Measurements from ENCODE around the gene SEC16B. TPM values are rescaled to one million over a fixed set of nuclear protein-coding genes. Genes with fewer than 3 reads are reported as not detected.

SEC16B gene
- total RNA-seq, 1 donor from 2014 or later: not detected

- Mint-ChIP-seq H3K4me1 (ENCODE audit: low read depth) (no peaks in the 10 kb centered on the region), H3K4me3 (ENCODE audit: low read depth) (no peak overlapping the region), H3K27ac (no peak overlapping the region), H3K9me3 (no peaks in the 10 kb centered on the region), H3K27me3 (ENCODE audit: low read depth) (no peaks in the 10 kb centered on the region), H3K36me3 (ENCODE audit: low read depth) (no peaks in the 10 kb centered on the region)
- intact Hi-C loops (cut with micrococcal nuclease): no loop called here
- no peak for DNase-seq (ENCODE audit: low spot score)
Measured at GRCh38 chr1:177933881-177934280, 36.0 kb downstream of the SEC16B start.

GRCh38 chr1:177932123-177932522, 37.7 kb downstream of the SEC16B start:
- H3K27me3 Mint-ChIP-seq (ENCODE audit: low read depth): no peaks in the 10 kb centered on the region
- H3K4me1 Mint-ChIP-seq (ENCODE audit: low read depth): no peaks in the 10 kb centered on the region
- no peaks in the 10 kb centered on the region for H3K36me3 Mint-ChIP-seq (ENCODE audit: low read depth)
- no peak for DNase-seq (ENCODE audit: low spot score)
- H3K9me3 Mint-ChIP-seq: no peaks in the 10 kb centered on the region
- intact Hi-C loops (cut with micrococcal nuclease): no loop called here
- H3K27ac Mint-ChIP-seq: no peak overlapping the region
- H3K4me3 Mint-ChIP-seq (ENCODE audit: low read depth): no peak overlapping the region

GRCh38 chr1:177928952-177929351, 40.9 kb downstream of the SEC16B start:
- no peaks in the 10 kb centered on the region for H3K4me1 Mint-ChIP-seq (ENCODE audit: low read depth)
- no peak for DNase-seq (ENCODE audit: low spot score)
- no peaks in the 10 kb centered on the region for H3K27me3 Mint-ChIP-seq (ENCODE audit: low read depth)
- no peaks in the 10 kb centered on the region for H3K36me3 Mint-ChIP-seq (ENCODE audit: low read depth)
- no peak overlapping the region for H3K27ac Mint-ChIP-seq
- no peak overlapping the region for H3K4me3 Mint-ChIP-seq (ENCODE audit: low read depth)
- no peaks in the 10 kb centered on the region for H3K9me3 Mint-ChIP-seq
- intact Hi-C loops (cut with micrococcal nuclease): no loop called here

- no peak for DNase-seq (ENCODE audit: low spot score)
- Mint-ChIP-seq H3K9me3 (no peaks in the 10 kb centered on the region), H3K27ac (no peak overlapping the region), H3K4me3 (ENCODE audit: low read depth) (no peak overlapping the region), H3K36me3 (ENCODE audit: low read depth) (no peaks in the 10 kb centered on the region), H3K4me1 (ENCODE audit: low read depth) (no peaks in the 10 kb centered on the region), H3K27me3 (ENCODE audit: low read depth) (no peaks in the 10 kb centered on the region)
- intact Hi-C loops (cut with micrococcal nuclease): no loop called here
Measured at GRCh38 chr1:177928194-177928593, 41.7 kb downstream of the SEC16B start.

GRCh38 chr1:177927021-177927596, 42.7 kb downstream of the SEC16B start:
- intact Hi-C loops (cut with micrococcal nuclease): no loop called here
- no peaks in the 10 kb centered on the region for H3K9me3 Mint-ChIP-seq
- no peak overlapping the region for H3K27ac Mint-ChIP-seq
- H3K4me1 Mint-ChIP-seq (ENCODE audit: low read depth): no peaks in the 10 kb centered on the region
- no peak for DNase-seq (ENCODE audit: low spot score)
- no peaks in the 10 kb centered on the region for H3K27me3 Mint-ChIP-seq (ENCODE audit: low read depth)
- no peaks in the 10 kb centered on the region for H3K36me3 Mint-ChIP-seq (ENCODE audit: low read depth)
- H3K4me3 Mint-ChIP-seq (ENCODE audit: low read depth): no peak overlapping the region

- Mint-ChIP-seq H3K4me3 (ENCODE audit: low read depth) (no peak overlapping the region), H3K27me3 (ENCODE audit: low read depth) (no peaks in the 10 kb centered on the region), H3K4me1 (ENCODE audit: low read depth) (no peaks in the 10 kb centered on the region), H3K27ac (no peak overlapping the region), H3K36me3 (ENCODE audit: low read depth) (no peaks in the 10 kb centered on the region), H3K9me3 (no peaks in the 10 kb centered on the region)
- no peak for DNase-seq (ENCODE audit: low spot score)
- intact Hi-C loops (cut with micrococcal nuclease): no loop called here
Measured at GRCh38 chr1:177926201-177926600, 43.7 kb downstream of the SEC16B start.

- Mint-ChIP-seq H3K36me3 (ENCODE audit: low read depth) (no peaks in the 10 kb centered on the region), H3K27ac (no peak overlapping the region), H3K27me3 (ENCODE audit: low read depth) (no peaks in the 10 kb centered on the region), H3K9me3 (no peaks in the 10 kb centered on the region), H3K4me3 (ENCODE audit: low read depth) (no peak overlapping the region), H3K4me1 (ENCODE audit: low read depth) (no peaks in the 10 kb centered on the region)
- intact Hi-C loops (cut with micrococcal nuclease): no loop called here
- DNase-seq (ENCODE audit: low spot score): no peak
Measured at GRCh38 chr1:177925006-177925405, 44.9 kb downstream of the SEC16B start.

GRCh38 chr1:177923441-177923840, 46.4 kb downstream of the SEC16B start:
- H3K27me3 Mint-ChIP-seq (ENCODE audit: low read depth): no peaks in the 10 kb centered on the region
- intact Hi-C loops (cut with micrococcal nuclease): no loop called here
- H3K36me3 Mint-ChIP-seq (ENCODE audit: low read depth): no peaks in the 10 kb centered on the region
- H3K4me3 Mint-ChIP-seq (ENCODE audit: low read depth): no peak overlapping the region
- no peak overlapping the region for H3K27ac Mint-ChIP-seq
- no peak for DNase-seq (ENCODE audit: low spot score)
- no peaks in the 10 kb centered on the region for H3K9me3 Mint-ChIP-seq
- no peaks in the 10 kb centered on the region for H3K4me1 Mint-ChIP-seq (ENCODE audit: low read depth)

- Mint-ChIP-seq H3K36me3 (ENCODE audit: low read depth) (no peaks in the 10 kb centered on the region), H3K9me3 (no peaks in the 10 kb centered on the region), H3K4me3 (ENCODE audit: low read depth) (no peak overlapping the region), H3K27me3 (ENCODE audit: low read depth) (no peaks in the 10 kb centered on the region), H3K27ac (no peak overlapping the region), H3K4me1 (ENCODE audit: low read depth) (no peaks in the 10 kb centered on the region)
- intact Hi-C loops (cut with micrococcal nuclease): no loop called here
- DNase-seq (ENCODE audit: low spot score): no peak
Measured at GRCh38 chr1:177922209-177922608, 47.6 kb downstream of the SEC16B start.

- Mint-ChIP-seq H3K27ac (no peak overlapping the region), H3K36me3 (ENCODE audit: low read depth) (no peaks in the 10 kb centered on the region), H3K4me1 (ENCODE audit: low read depth) (no peaks in the 10 kb centered on the region), H3K9me3 (no peaks in the 10 kb centered on the region), H3K27me3 (ENCODE audit: low read depth) (no peaks in the 10 kb centered on the region), H3K4me3 (ENCODE audit: low read depth) (no peak overlapping the region)
- no peak for DNase-seq (ENCODE audit: low spot score)
- intact Hi-C loops (cut with micrococcal nuclease): no loop called here
Measured at GRCh38 chr1:177921590-177921989, 48.3 kb downstream of the SEC16B start.

- no peak overlapping the region for H3K27ac Mint-ChIP-seq
- no peaks in the 10 kb centered on the region for H3K9me3 Mint-ChIP-seq
- intact Hi-C loops (cut with micrococcal nuclease): no loop called here
- no peak for DNase-seq (ENCODE audit: low spot score)
- no peaks in the 10 kb centered on the region for H3K4me1 Mint-ChIP-seq (ENCODE audit: low read depth)
- H3K36me3 Mint-ChIP-seq (ENCODE audit: low read depth): no peaks in the 10 kb centered on the region
- no peak overlapping the region for H3K4me3 Mint-ChIP-seq (ENCODE audit: low read depth)
- H3K27me3 Mint-ChIP-seq (ENCODE audit: low read depth): no peaks in the 10 kb centered on the region
Measured at GRCh38 chr1:177920091-177920490, 49.8 kb downstream of the SEC16B start.

- Mint-ChIP-seq H3K4me3 (ENCODE audit: low read depth) (no peak overlapping the region), H3K36me3 (ENCODE audit: low read depth) (no peaks in the 10 kb centered on the region), H3K27ac (no peak overlapping the region), H3K4me1 (ENCODE audit: low read depth) (no peaks in the 10 kb centered on the region), H3K27me3 (ENCODE audit: low read depth) (no peaks in the 10 kb centered on the region), H3K9me3 (no peaks in the 10 kb centered on the region)
- intact Hi-C loops (cut with micrococcal nuclease): no loop called here
- DNase-seq (ENCODE audit: low spot score): no peak
Measured at GRCh38 chr1:177915641-177916040, 54.2 kb downstream of the SEC16B start.

- H3K36me3 Mint-ChIP-seq (ENCODE audit: low read depth): no peaks in the 10 kb centered on the region
- H3K4me1 Mint-ChIP-seq (ENCODE audit: low read depth): no peaks in the 10 kb centered on the region
- H3K27ac Mint-ChIP-seq: no peak overlapping the region
- intact Hi-C loops (cut with micrococcal nuclease): no loop called here
- H3K4me3 Mint-ChIP-seq (ENCODE audit: low read depth): no peak overlapping the region
- H3K9me3 Mint-ChIP-seq: no peaks in the 10 kb centered on the region
- no peaks in the 10 kb centered on the region for H3K27me3 Mint-ChIP-seq (ENCODE audit: low read depth)
- no peak for DNase-seq (ENCODE audit: low spot score)
Measured at GRCh38 chr1:177914603-177915002, 55.3 kb downstream of the SEC16B start.

Measured in activated T-helper 2 cell treated with anti-CD3 and anti-CD28 coated beads, Interferon-gamma antibody, Interleukin-2, Interleukin-4, amounts not matched to agents 10 μg/mL and 5 μg/mL and 100 μg/mL, durations not matched to agents 14 hours and 24 hours and 36 hours (primary cell).